ENCODE data around the gene ACP3.
A peak's percentile ranks its signal among the peaks of the same experiment; 100 is the strongest.

ACP3 gene

GRCh38 chr3:132325103-132325606 is 7.9 kb downstream of the ACP3 start:
- Mint-ChIP-seq H3K36me3 (ENCODE audit: low read depth) (no peaks in the 10 kb centered on the region), H3K27ac (peak overlapping the region in 2 of 3 experiments; percentile 7 to 92), H3K4me1 (peaks cover 11% of the 10 kb centered on the region), H3K4me3 (no peak overlapping the region), H3K9me3 (no peaks in the 10 kb centered on the region), H3K27me3 (ENCODE audit: low read depth) (peaks cover 8% of the 10 kb centered on the region)
- no peak for TF ChIP-seq CTCF (IDR thresholded peaks at IDR 0.05; ENCODE audit: unreplicated experiment in 3 of 3)

DNA sequence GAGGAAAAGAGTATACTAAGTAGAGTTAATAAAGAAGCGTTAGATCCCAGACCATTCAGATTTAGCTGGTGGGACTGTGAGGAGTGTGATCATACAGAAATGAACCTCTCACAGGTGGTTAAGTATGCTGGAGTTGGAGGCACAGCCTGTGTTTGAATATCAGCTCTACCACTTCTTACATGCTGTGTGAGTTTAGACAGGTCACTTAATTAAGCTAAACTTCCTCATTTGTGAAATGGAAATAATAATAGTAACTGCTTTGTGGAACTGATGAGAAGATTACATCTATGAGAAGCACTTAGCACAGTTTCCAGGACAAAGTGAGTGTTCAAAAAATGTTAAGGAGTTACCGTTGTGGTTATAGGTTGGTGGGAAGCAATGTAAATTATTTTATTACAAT is 8.4 kb downstream of the ACP3 start:
- TF ChIP-seq CTCF (IDR thresholded peaks at IDR 0.05; ENCODE audit: unreplicated experiment in 3 of 3), result no peak
- H3K4me1 Mint-ChIP-seq, result peaks cover 7% of the 10 kb centered on the region
- H3K4me3 Mint-ChIP-seq, result no peak overlapping the region
- H3K27ac Mint-ChIP-seq, result peak overlapping the region in 2 of 3 experiments; percentile 7 to 92
- H3K36me3 Mint-ChIP-seq (ENCODE audit: low read depth), result no peaks in the 10 kb centered on the region
- H3K9me3 Mint-ChIP-seq, result no peaks in the 10 kb centered on the region
- peaks cover 8% of the 10 kb centered on the region for H3K27me3 Mint-ChIP-seq (ENCODE audit: low read depth)

- Mint-ChIP-seq H3K9me3 (no peaks in the 10 kb centered on the region), H3K4me3 (no peak overlapping the region), H3K36me3 (ENCODE audit: low read depth) (no peaks in the 10 kb centered on the region), H3K4me1 (peaks cover 3% of the 10 kb centered on the region), H3K27me3 (ENCODE audit: low read depth) (peaks cover 8% of the 10 kb centered on the region), H3K27ac (peak overlapping the region; percentile 7 to 92 (median 39))
- TF ChIP-seq CTCF (IDR thresholded peaks at IDR 0.05; ENCODE audit: unreplicated experiment in 3 of 3), result no peak
These were observed 9.0 kb downstream of the ACP3 start for GRCh38 chr3:132326251-132326650.

DNA sequence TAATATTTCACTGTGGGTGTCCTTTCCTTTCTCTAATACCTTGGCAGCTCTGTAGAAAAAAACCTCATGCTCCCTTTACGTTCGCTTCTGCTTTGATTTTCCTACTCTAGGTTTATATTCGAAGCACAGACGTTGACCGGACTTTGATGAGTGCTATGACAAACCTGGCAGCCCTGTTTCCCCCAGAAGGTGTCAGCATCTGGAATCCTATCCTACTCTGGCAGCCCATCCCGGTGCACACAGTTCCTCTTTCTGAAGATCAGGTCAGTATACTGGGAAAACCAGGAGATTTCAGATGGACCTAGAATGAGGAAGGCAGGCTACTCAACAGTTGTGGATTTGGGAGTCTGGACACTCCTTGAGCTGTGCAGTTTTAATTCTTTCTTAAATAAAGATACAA is 14.9 kb downstream of the ACP3 start:
- H3K4me1 Mint-ChIP-seq, result no peaks in the 10 kb centered on the region
- no peak overlapping the region for H3K27ac Mint-ChIP-seq
- TF ChIP-seq CTCF (IDR thresholded peaks at IDR 0.05; ENCODE audit: unreplicated experiment in 3 of 3), result no peak
- no peaks in the 10 kb centered on the region for H3K9me3 Mint-ChIP-seq
- H3K36me3 Mint-ChIP-seq (ENCODE audit: low read depth), result peaks cover 7% of the 10 kb centered on the region
- H3K4me3 Mint-ChIP-seq, result no peak overlapping the region
- H3K27me3 Mint-ChIP-seq (ENCODE audit: low read depth), result peaks cover 4% of the 10 kb centered on the region

DNA sequence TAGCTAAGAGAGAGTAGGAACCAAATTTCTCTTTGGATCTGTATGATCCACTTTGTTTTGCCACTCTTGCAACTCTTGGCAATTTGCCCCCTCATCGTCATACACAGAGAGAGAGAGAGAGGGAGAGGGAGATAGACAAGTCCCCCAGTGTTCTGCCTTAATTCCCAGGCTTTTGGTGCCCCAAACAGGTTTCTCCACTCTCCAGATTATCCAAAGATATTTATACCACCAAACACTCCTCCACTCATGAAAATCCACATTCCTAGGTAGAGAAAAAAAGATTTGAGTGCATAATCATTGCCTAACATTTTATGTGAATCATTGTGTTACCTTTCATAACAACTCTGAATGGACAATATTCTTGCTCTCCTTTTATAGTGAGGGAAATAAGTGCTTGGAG is 15.3 kb downstream of the ACP3 start:
- Mint-ChIP-seq H3K9me3 (no peaks in the 10 kb centered on the region), H3K4me3 (no peak overlapping the region), H3K4me1 (no peaks in the 10 kb centered on the region), H3K36me3 (ENCODE audit: low read depth) (peaks cover 7% of the 10 kb centered on the region), H3K27me3 (ENCODE audit: low read depth) (peaks cover 4% of the 10 kb centered on the region), H3K27ac (no peak overlapping the region)
- TF ChIP-seq CTCF (IDR thresholded peaks at IDR 0.05; ENCODE audit: unreplicated experiment in 3 of 3), result no peak

DNA sequence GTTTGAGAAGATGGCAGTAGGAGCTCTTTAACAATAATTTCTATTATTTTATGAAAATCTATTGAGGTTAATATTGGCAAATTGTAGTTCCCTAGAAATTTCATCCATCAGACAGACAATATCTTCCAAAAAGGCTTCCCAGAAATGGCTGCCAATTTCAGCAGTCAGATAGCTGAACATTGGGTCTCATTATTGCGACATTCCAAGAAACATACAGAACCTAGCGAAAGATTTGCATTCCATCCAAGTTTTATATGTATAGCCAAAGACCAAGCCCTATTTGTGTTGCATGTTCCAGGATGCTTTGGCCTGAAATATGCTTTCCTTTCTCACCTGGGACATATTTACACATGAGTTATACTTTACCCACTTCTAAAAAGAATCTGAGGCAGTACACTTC is 24.5 kb downstream of the ACP3 start:
- H3K27me3 Mint-ChIP-seq (ENCODE audit: low read depth), result no peaks in the 10 kb centered on the region
- no peak for TF ChIP-seq CTCF (IDR thresholded peaks at IDR 0.05; ENCODE audit: unreplicated experiment in 3 of 3)
- H3K9me3 Mint-ChIP-seq, result no peaks in the 10 kb centered on the region
- H3K36me3 Mint-ChIP-seq (ENCODE audit: low read depth), result no peaks in the 10 kb centered on the region
- H3K4me3 Mint-ChIP-seq, result no peak overlapping the region
- H3K4me1 Mint-ChIP-seq, result peaks cover 7% of the 10 kb centered on the region
- H3K27ac Mint-ChIP-seq, result no peak overlapping the region

All from nephron (organoid).